GM21825 (cell line): ENCODE results near the gene CARS1.
A peak's percentile ranks its signal among the peaks of the same experiment; 100 is the strongest.

Experiments
- ATAC-seq: cut with Tn5 transposase; IDR thresholded peaks from one replicate; pipeline ENCODE4 v1.9.1; 2021; ENCODE audit warnings: mild to moderate bottlenecking, moderate library complexity; ENCODE audit not compliant: unreplicated experiment

CARS1 gene

DNA sequence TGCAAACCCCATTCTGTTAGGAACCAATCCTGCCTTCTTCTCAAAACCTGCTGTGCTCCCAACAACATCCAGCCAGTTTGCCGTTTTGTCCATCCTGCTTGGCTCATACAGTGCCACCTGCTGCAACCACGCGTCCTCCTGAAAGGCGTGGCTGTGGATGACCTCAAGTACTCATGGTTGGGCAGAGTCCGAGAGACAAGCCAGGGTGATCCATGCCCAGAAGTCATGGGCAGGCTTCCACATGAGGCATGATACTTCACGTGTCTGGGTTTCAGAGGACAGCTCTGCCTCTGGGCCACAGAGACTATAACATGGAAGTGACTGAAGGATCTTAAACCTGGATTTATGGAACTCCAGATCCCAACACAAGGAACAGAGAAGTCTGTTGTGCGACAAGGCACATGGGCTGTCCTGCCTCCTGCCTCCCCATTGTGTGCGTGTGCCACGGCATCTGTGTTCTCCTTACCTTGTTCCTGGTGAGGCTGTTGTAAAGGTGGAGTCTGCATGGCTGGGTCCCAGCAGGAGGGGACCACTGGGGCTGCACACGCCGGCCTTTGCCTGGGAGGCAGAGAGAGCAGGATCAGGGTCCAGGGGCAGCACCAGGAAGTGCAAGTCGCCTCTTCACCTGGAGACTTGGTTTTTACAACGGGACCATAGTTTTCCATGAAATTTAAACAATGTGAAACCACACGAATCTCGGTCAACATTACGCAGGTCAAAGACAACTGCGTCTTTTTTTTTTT lies 15.4 kb downstream of the CARS1 start:
- ATAC-seq = no peak

- ATAC-seq = no peak
These were observed 16.3 kb downstream of the CARS1 start for GRCh38 chr11:3040881-3041280.

GRCh38 chr11:3037945-3038271 lies 19.3 kb downstream of the CARS1 start:
- no peak for ATAC-seq

- no peak for ATAC-seq
These were observed 19.9 kb downstream of the CARS1 start for GRCh38 chr11:3037040-3037944.

DNA sequence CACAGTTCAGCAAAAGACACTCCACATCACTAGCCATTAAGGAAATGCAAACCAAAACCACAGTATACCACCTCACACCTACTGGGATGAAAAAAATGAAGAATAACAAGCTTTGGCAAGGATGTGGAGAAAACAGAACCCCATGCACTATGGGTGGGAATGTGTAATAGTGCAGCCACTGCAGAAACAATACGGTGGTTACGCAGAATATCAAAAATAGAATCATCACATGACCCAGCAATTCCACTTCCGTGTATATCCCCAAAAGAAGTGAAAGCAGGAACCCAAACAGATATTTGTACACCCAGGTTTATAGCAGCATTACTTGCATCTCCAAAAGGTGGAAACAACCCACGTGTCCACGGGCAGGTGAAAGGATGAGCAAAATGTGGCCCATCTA lies 20.8 kb downstream of the CARS1 start:
- no peak for ATAC-seq

- ATAC-seq = no peak
These were observed 21.9 kb downstream of the CARS1 start for GRCh38 chr11:3035333-3035732.

- ATAC-seq = no peak
These were observed 26.7 kb downstream of the CARS1 start for GRCh38 chr11:3030289-3031070.

- ATAC-seq = no peak
These were observed 28.4 kb downstream of the CARS1 start for GRCh38 chr11:3028813-3029212.

DNA sequence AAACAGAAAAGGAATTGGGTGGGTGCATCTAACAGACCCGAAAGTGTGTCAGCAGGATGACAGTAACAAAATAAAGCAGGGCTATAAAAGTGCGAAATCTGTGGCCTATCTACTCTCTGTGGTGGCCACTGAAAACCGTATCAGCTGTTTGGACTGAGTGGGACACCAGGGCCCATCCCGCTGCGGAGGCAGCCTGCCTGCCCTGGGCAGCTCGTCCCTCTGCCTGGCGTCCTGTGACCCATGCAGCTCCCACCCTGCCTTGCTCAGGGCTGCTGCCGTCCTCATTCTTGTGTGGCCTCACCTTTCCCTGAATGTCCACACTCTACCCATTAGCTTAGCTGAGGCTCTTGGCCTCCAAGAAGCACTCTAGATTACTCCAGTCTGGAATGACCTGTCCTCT lies 30.4 kb downstream of the CARS1 start:
- ATAC-seq = no peak

DNA sequence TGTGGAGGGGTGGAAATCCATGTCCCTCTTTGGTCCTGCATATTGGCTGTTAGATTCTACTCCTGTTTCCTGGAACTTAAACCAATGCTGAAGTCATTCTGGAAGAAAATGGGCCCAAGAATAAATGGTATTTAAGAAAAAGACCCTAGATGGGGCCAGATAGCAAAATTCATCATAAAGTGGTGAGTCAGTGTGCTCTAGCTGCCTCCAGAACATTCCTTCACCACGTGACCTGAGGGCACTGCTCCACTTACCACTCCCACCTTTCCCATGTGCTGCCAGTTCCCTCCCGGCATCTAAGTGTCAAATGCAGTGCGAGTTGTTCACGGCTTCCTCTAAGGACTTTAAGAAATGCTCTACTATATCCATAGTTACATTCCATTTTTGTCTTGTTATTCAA lies 34.2 kb downstream of the CARS1 start:
- ATAC-seq = no peak

DNA sequence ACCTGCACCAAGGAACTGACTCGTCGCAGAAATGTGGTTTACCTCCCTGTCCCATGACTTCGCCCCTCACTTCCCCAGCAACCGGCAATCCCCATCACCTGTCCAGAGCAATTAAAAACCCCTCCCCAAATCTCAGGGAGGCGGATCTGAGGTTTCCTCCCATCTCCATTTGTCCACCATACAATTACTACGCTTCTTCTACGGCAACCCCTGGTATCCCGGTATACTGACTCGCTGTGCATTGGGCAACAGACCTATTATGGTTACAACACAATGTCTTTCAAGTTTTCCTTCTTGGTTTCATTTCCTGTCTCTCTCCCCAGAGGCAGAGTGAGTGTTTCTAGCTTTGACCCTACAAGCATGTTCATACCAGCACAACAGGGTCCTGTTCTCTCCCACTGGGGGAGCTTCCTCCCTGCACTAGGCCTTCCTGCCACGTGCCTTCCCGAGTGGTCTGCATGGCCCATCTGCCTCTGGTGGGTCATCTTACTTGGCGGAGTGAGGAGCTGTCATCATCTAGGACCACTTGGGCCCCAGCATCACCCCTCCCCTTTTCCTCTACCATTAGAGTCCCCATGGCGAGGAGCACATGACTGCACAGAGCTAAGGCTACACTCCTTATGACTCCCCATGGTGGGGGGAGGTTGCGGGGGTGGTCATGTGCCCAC lies 34.8 kb downstream of the CARS1 start:
- ATAC-seq = peak; percentile 81

DNA sequence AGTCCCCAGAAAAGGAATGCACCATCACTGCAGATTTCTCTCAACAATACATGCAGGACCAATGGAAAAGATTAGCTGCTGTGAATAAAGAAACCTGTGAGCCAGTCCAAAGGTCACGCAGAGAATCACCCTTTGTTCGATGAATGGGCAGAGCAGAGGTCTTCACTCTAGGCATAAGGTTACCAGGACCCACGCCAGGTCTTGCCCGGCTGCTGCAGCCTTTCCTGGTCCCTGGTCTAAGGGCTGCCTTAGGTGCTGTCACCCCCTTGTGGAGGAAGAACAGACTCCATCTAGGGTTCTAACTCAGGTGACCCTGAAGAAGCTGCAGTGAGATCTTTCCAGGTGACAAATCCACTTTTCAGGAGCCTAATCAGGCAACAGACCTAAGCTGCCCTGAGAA lies 36.1 kb downstream of the CARS1 start:
- ATAC-seq = no peak

DNA sequence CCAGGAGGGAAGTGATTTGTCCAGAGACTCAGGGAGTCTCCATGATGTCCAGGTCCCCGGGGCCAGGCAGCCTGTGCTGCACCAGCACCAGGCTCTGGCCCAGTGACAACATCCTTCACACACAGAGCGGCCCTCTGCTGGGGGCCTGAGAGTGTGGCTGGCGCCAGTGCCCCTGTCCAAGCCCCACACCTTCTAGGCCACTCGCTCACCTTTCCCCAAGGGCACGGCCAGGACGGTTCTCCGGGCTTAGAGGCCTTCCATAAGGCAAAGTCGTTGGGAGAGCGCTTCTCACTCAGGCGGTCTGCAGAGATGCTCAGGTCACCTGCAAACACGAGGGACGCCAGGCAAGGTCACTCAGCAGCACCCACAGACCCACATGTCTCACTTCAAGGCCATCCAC lies 37.2 kb downstream of the CARS1 start:
- no peak for ATAC-seq

- no peak for ATAC-seq
These were observed 38.6 kb downstream of the CARS1 start for GRCh38 chr11:3018596-3018995.

GRCh38 chr11:3016861-3017260 lies 40.4 kb downstream of the CARS1 start:
- no peak for ATAC-seq

- ATAC-seq = no peak
These were observed 41.4 kb downstream of the CARS1 start for GRCh38 chr11:3015796-3016195.

- no peak for ATAC-seq
These were observed 42.3 kb downstream of the CARS1 start for GRCh38 chr11:3014943-3015342.

DNA sequence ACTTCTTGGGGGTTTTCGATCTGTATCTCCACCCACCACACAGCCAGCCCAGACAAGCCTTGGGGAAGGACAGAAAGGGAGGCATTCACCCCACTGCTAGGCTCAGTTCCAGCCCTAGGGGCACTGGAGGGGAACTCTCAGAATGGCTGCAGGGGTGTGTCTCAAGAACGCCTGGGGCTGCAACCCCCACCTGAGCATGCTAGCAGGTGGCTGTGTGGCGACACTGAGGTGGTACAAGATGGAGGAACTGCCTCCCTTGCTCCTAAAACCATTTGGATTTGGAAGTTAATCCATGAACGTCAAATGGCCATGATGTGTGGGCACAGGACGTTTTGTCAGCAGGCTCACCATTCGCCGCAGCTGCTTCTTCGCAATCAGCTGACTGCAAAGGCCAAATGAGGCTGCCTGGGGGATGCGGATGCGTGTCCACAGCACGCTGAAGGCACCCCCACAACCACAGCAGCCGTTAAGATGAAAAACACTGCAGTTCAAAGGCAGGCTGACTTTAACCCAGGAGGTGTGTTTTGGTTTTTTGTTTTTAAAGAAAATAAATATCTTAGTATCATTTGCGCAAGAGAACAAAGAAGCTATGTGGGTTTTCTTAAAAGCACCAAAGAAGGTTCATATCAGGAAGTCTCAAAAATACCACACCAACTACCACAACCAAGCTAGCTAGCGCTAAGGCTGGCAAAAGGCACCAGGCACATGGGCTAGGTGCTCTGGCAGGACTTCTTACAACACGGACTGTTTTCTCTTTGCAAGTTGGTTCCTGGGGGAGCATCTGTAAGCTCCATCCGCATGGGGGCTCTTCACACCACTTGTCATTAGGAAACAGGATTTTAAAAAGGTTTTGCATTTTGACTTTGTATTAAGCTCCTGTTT lies 42.9 kb downstream of the CARS1 start:
- no peak for ATAC-seq

GRCh38 chr11:3011891-3012885 lies 45.0 kb downstream of the CARS1 start:
- ATAC-seq = no peak
